SK-N-SH treated with all-trans-retinoic acid at 6 μM for 48 hours (cell line): ENCODE data around the gene OR1A1.
"Not testable (repeated sequence)": the region's sequence is repeated elsewhere in the genome, so short reads cannot be mapped to it uniquely, and the experiment has no call there.

Source experiments
- ESRRG ChIP-seq: fragments of 250-450 bp; sonication (Bioruptor Pico); IDR thresholded peaks from 2 replicates; pipeline ENCODE4 v1.6.1; 2021; ENCODE audit warnings: mild to moderate bottlenecking
- SNAI2 ChIP-seq: fragments of 250-450 bp; sonication (Bioruptor Pico); IDR thresholded peaks from 2 replicates; pipeline ENCODE4 v1.5.0; 2020; ENCODE audit warnings: mild to moderate bottlenecking, moderate library complexity
- TOX ChIP-seq: fragments of 250-450 bp; sonication (Bioruptor Pico); IDR thresholded peaks from 2 replicates; pipeline ENCODE4 v1.8.0; 2021; ENCODE audit warnings: mild to moderate bottlenecking, moderate library complexity, borderline replicate concordance
- ZFP30 ChIP-seq: fragments of 450-650 bp; formaldehyde crosslinking; IDR thresholded peaks from 2 replicates; pipeline ENCODE4 v1.5.0; 2022; ENCODE audit warnings: mild to moderate bottlenecking, moderate library complexity
- ZNF565 ChIP-seq: fragments of 450-650 bp; formaldehyde crosslinking; conservative IDR thresholded peaks from 2 replicates; pipeline ENCODE4 v1.5.0; 2020; ENCODE audit warnings: low read depth, mild to moderate bottlenecking, moderate library complexity
- ZNF70 ChIP-seq: fragments of 450-650 bp; formaldehyde crosslinking; IDR thresholded peaks from 2 replicates; pipeline ENCODE4 v1.5.0; 2020; ENCODE audit warnings: mild to moderate bottlenecking, moderate library complexity
- TF ChIP-seq, protein P1 (sequence below): fragments of 250-450 bp; sonication (Bioruptor Pico); IDR thresholded peaks from 2 replicates; pipeline ENCODE4 v1.8.0; 2020; ENCODE audit warnings: mild to moderate bottlenecking, moderate library complexity, borderline replicate concordance

GRCh38 chr17:3249013-3249412 is 41.5 kb downstream of the OR1A1 start:
- TF ChIP-seq SNAI2 (CRISPR knock-in tag); ZNF565 (CRISPR knock-in tag); TOX; ZNF70; ZFP30 (CRISPR knock-in tag); ESRRG: not testable (repeated sequence)
- TF ChIP-seq, protein P1, sequence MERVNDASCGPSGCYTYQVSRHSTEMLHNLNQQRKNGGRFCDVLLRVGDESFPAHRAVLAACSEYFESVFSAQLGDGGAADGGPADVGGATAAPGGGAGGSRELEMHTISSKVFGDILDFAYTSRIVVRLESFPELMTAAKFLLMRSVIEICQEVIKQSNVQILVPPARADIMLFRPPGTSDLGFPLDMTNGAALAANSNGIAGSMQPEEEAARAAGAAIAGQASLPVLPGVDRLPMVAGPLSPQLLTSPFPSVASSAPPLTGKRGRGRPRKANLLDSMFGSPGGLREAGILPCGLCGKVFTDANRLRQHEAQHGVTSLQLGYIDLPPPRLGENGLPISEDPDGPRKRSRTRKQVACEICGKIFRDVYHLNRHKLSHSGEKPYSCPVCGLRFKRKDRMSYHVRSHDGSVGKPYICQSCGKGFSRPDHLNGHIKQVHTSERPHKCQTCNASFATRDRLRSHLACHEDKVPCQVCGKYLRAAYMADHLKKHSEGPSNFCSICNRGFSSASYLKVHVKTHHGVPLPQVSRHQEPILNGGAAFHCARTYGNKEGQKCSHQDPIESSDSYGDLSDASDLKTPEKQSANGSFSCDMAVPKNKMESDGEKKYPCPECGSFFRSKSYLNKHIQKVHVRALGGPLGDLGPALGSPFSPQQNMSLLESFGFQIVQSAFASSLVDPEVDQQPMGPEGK (CRISPR knock-in tag) = not testable (repeated sequence)
